Hematopoietic multipotent progenitor cell treated with erythropoietin and hydrocortisone succinate and interleukin-3 and kit ligand, for 6 days (in vitro differentiated cells): ENCODE data around the gene DDAH2.

ENCODE experiments used
- DNase-seq: peaks from one replicate; pipeline ENCODE4 v3.0.0-alpha.2; 2015

Gene DDAH2, protein sequence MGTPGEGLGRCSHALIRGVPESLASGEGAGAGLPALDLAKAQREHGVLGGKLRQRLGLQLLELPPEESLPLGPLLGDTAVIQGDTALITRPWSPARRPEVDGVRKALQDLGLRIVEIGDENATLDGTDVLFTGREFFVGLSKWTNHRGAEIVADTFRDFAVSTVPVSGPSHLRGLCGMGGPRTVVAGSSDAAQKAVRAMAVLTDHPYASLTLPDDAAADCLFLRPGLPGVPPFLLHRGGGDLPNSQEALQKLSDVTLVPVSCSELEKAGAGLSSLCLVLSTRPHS

DNA sequence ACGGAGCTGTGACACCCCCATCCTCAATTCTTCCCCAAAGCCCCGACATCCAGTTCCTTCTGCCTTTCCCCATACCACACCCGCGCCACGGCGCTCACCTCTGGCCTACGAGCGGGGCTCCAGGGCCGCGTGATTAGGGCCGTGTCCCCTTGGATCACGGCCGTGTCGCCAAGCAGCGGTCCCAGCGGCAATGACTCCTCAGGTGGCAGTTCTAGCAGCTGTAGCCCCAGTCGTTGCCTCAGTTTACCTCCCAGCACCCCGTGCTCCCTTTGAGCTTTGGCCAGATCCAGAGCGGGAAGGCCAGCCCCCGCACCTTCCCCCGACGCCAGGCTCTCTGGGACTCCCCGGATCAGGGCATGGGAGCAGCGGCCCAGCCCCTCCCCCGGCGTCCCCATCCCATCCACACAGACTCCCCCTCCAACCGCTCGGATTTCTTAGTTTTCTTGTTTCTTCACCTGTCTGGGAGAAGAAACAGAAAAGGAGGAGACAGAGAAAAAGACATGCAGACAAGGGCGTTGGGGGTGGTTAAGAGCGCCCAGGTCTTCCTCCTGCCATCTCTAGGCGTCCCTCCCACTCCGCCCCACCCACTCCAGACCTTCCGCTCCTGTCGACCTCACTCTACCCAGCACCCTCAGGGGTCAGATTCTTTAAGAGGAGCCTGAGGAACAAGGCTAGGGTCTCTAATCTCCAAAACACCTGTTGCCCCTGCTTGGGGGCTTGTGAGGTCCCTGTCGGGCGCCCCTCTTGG lies at the start of gene DDAH2:
Gene DDAH2 (minus strand): TSS at position 533 of the 748 bp plus-strand sequence. CDS start 138 bp downstream, at position 395.
- no peak for DNase-seq

DNA sequence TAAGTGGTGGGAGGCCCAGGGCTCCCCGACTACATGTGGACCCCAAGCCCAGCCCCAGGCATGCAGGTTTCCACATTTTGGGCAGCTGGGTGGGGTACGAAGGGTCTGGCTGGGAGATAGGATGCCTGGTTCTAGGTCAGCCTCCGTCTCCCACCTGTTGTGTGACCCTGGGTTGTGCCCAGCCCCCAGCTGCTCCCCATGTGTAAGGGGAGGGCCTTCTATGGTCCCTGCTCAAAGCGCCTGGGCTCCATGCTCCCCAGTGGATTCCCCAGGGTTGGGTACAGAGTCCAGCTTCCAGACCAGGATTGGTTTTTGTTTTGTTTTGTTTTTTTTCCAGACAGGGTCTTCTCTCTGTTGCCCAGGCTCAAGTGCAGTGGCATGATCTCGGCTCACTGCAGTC lies 49.1 kb upstream of the DDAH2 start:
- no peak for DNase-seq

GRCh38 chr6:31777667-31778050 lies 48.6 kb upstream of the DDAH2 start:
- no peak for DNase-seq

- DNase-seq: peak; percentile 88
Measured at GRCh38 chr6:31776989-31777666, 48.0 kb upstream of the DDAH2 start, which contains the start of gene VWA7. VWA7 (minus strand) TSS chr6:31777328; CDS start chr6:31776779, 549 bp downstream.

DNA sequence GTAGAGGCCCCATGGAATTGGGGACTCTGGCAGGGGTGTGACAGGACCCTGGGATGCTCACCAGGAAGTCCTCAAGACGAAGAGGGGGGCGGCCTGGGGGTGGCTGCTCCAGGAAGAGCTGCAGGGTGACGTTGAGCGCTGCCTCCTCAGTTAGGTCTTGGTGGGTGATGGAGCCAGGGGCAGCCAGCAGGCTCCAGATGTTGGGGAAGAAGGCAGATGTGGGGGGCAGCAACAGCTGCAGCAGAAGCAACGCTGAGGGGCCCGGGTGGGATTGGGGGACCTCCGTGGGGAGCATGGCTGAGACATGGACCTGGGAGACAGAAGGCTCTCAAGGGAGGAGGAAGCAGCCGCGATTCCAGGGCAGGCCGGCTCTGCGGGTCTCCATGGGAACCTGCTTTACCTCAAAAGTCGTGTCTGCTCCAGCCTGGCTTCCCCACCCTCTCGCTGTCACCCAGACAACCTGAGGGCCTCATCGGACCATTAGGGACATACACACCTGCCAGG lies 47.4 kb upstream of the DDAH2 start:
- peak; percentile 46 for DNase-seq

GRCh38 chr6:31775633-31776484 lies 46.8 kb upstream of the DDAH2 start:
- DNase-seq: no peak

DNA sequence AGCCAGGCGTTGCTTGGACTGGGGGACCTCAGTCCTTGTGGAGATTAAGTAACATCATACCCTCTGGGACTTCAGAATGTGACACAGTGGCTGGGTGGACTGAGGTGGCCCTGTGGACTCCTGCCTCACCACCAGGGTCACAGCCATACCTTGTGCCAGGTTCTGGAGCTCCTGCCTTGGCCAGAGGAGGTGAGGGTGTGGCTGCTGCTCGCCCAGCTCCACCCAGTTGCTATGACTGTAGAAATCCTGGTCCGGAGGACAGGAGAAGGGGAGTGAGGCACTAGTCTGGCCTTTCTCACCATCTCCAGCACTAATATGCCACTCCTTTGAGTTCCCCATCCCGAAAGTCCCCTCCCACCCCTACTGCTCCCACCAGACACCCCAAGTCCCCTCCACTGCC lies 46.1 kb upstream of the DDAH2 start:
- DNase-seq: no peak

- DNase-seq: peak; percentile 38
Measured at GRCh38 chr6:31771992-31772358, 42.9 kb upstream of the DDAH2 start.

DNA sequence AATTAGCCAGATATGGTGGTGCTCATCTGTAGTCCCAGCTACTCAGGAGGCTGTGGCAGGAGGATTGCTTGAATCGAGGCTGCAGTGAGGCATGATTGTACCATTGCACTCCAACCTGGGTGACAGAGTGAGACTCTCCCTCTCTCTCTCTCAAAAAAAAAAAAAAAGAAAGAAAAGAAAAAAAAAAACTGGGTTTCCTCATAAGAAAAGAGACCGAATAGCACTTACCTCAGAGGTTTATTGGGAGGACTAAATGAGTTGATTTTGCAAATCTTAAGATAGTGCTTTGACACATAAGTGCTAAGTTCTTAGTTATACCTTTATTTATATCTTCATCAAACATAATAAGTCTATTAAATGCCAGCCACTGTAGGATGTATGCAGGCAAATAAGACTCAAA lies 41.8 kb upstream of the DDAH2 start:
- no peak for DNase-seq

- peak; percentile 90 for DNase-seq
Measured at GRCh38 chr6:31769684-31770371, 40.7 kb upstream of the DDAH2 start.

DNA sequence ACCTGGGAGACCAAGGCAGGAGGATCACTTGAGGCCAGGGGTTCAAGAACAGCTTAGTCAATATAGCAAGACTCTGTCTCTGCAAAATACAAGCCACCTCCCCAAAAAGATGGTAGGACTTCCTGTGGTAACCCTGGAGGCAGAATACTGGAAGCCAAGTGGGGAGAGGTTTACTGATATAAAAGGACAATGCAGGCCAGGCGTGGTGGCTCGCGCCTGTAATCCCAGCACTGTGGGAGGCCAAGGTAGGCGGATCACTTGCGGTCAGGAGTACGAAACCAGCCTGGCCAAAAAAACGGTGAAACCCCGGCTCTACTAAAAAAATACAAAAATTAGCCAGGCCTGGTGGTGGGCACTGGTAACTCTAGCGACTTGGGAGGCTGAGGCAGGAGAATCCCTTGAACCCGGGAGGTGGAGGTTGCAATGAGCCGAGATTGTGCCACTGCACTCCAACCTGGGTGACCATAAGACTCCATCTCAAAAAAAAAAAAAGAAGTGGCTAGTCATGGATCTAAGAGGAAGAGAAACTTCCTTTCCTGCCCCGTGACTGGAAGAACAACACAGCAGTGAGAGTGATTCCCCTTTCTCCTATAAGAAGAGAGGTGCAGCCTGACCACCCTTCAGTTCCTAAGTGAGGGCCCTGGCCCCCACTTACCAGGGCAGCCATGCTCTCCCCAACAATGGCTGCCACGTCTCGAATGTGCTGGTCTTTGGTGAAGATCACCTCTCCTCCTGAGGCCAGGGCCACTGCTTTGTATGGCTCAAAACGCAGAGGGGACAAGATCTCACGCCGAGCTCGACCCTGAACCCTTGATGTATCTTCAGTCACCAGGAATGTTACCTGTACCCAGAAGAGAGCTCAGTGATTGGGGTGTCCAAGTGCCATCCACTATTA lies 39.5 kb upstream of the DDAH2 start:
- no peak for DNase-seq

DNA sequence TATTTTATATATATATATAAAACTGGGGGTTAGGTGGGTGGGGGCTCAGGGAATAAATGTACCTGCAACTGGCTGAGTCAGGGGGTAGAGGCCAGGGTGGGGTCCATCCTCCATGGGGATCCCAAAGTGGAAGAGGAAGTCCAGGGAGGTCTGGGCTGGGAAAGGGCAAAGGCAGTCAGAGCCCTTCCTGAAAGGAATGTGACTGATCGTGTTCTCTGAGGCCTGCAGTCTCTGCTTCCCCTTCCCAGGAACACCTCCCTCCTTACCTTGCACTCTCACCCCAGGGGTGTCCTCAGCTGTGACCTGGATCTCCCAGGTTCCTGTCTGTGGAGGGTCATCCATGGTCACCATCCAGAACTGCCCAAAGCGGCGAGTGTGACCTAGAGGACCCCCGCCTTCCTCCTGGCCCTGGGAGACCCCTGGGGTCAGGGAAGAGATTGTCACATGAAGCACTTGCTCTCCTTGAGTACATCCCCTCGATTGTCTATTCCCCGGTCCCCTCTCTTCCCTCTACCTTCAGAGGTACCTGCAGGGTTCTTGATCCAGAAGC lies 38.1 kb upstream of the DDAH2 start:
- DNase-seq: no peak

GRCh38 chr6:31765910-31766794 lies 37.1 kb upstream of the DDAH2 start:
- DNase-seq: no peak

DNA sequence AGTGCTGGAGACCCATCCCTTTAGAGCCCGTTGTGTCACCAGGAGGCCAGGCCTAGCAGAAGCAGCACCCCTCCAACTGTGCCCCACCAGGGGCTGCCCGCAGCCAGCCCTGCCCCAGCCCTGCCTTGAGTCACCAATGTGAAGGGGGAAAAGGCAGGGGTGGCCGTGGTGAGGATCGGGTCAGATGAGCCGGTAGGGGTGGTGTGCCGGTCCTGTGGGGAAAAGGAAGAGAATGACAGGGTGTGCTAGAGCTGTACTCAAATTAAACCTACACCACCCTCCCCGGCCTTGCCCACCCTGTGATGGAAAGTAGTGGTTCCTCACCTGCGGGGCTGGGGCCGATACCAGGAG lies 36.4 kb upstream of the DDAH2 start:
- DNase-seq: no peak

DNA sequence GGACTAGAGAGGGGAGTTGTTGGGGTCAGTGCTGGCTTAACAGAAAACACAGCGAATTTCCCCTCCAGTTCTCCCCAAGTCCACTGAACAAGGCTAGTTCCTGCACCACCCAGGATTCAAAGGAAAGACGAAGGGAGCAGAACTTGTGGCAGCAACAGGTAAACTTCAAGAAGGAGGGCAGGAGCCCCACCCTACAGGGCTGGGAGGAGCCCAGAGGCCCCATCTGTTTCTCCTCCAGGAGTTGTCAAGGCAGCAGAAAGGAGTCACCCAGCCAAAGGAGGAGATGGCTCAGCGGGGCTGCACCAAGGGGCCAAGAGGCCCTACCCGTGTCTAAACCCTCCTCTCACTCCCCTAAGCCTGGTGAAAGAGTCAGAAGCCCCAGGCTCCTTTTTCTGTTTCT lies 35.1 kb upstream of the DDAH2 start:
- DNase-seq: no peak

DNA sequence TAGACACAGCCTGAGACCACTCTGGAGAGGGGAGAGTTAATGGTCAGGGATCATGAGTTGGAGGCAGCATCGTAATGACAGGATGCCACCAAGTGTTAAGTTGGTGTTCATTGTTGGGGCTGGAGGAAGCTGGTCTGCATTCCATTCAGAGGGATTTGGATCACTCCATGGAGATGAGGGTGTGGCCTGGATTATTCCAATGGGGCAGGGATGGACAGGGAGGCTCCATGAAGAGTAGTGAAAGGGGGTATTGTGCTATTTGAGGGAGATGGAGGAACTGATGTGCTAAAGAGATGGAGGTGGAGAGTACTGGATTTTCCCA lies 34.5 kb upstream of the DDAH2 start:
- DNase-seq: no peak

GRCh38 chr6:31762878-31763618 lies 33.9 kb upstream of the DDAH2 start:
- no peak for DNase-seq

DNA sequence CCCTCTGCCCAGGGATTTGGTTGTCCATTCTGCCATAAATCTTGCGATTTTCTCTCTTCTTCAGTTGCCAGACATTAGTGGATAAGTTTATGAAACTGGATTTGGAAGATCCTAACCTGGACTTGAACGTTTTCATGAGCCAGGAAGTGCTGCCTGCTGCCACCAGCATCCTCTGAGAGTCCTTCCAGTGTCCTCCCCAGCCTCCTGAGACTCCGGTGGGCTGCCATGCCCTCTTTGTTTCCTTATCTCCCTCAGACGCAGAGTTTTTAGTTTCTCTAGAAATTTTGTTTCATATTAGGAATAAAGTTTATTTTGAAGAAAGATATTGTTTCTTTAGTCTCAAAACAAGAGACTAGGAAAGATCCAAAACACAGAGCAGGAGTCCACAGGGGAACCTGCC lies 33.3 kb upstream of the DDAH2 start, which contains the start of gene SAPCD1:
Gene SAPCD1 (plus strand): TSS at position 301 of the 400 bp plus-strand sequence. CDS start 399 bp downstream, outside the sequence.
- no peak for DNase-seq

DNA sequence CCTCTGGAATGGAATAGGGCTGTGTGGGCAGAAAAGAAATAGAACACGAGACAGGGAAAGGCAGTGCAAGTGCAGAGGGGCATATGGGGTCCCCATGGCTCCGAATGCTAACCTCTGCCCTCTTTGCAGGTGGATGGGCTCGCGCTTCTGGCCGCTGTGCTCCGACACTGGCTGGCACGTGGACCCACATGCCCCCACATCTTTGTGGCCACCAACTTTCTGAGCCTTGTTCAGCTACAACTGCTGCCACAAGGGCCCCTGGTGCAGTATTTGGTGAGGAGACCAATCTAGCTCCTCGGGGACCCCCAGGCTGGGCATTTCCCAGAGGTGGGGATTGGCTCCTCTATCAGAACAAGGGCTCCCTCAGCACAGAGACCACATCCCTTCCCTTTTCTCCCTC lies 32.2 kb upstream of the DDAH2 start:
- DNase-seq: no peak
